ENCODE data around the gene PXN. TPM values are rescaled to one million over a fixed set of nuclear protein-coding genes. Genes with fewer than 3 reads are reported as not detected.

Gene PXN
- polyA plus RNA-seq, 2 of the 4 experiments (the other 2 are of a cell fraction) = 40.1 to 97.0 TPM

GRCh38 chr12:120175062-120175461 is 90.5 kb downstream of the PXN start:
- Histone ChIP-seq H3K4me2 (no peak overlapping the region), H3K27ac (no peak overlapping the region), H3K9me3 (no peaks in the 10 kb centered on the region), H3K4me3 (no peak overlapping the region), H3K4me1 (no peaks in the 10 kb centered on the region)
- 92% methylated on average over 5 of the region's 5 CpGs for WGBS (ENCODE audit: missing lambda C conversion rate)
- CTCF ChIA-PET = interaction anchor here (0.6 to 1.2 kb wide), 2 partner anchors 26 to 981 kb away, joined by 3 to 4 read pairs; partner anchors contain the start of gene RPLP0
- FAIRE-seq (no peak), ATAC-seq (no peak), DNase-seq (ENCODE audit: low read depth in 1 of 2, low spot score in 1 of 2) (no peak)
- POLR2A ChIA-PET = interaction anchor here (0.6 kb wide), 1 partner anchor 13 kb away, joined by 3 read pairs; no protein-coding TSS in a partner anchor
- TF ChIP-seq ZC3H11A (IDR thresholded peaks at IDR 0.05) (no peak), HOXB5 (CRISPR knock-in tag; IDR thresholded peaks at IDR 0.05) (no peak), REST (IDR thresholded peaks at IDR 0.05) (no peak), FOSB (CRISPR knock-in tag; IDR thresholded peaks at IDR 0.05) (no peak), USF2 (IDR thresholded peaks at IDR 0.05) (no peak), MAFK (IDR thresholded peaks at IDR 0.05; ENCODE audit: partially characterized antibody) (no peak)

GRCh38 chr12:120172053-120172452 is 93.5 kb downstream of the PXN start:
- POLR2A ChIA-PET = interaction anchor here (1.3 kb wide), 1 partner anchor 29 kb away, joined by 7 read pairs; the partner anchor contains the start of gene RPLP0
- Histone ChIP-seq H3K4me1 (no peaks in the 10 kb centered on the region), H3K4me3 (no peak overlapping the region), H3K9me3 (no peaks in the 10 kb centered on the region), H3K27ac (no peak overlapping the region), H3K4me2 (no peak overlapping the region)
- WGBS (ENCODE audit: missing lambda C conversion rate) = 100% methylated on average over 3 of the region's 3 CpGs
- CTCF ChIA-PET = interaction anchor here (1.4 kb wide), 1 partner anchor 10 kb away, joined by 4 read pairs; no protein-coding TSS in a partner anchor
- DNase-seq (ENCODE audit: low read depth in 1 of 2, low spot score in 1 of 2) (no peak), ATAC-seq (no peak), FAIRE-seq (no peak)
- TF ChIP-seq BCL3 (IDR thresholded peaks at IDR 0.05) (no peak), KDM5A (IDR thresholded peaks at IDR 0.05) (no peak), NFE2L2 (conservative IDR thresholded peaks at IDR 0.05; ENCODE audit: low read length) (no peak), RCOR1 (IDR thresholded peaks at IDR 0.05; ENCODE audit: low read depth, low read length) (no peak), PHF8 (IDR thresholded peaks at IDR 0.05; ENCODE audit: borderline replicate concordance, low read depth) (no peak), HEYL (CRISPR knock-in tag; IDR thresholded peaks at IDR 0.05) (no peak), ESRRA (IDR thresholded peaks at IDR 0.05; ENCODE audit: borderline replicate concordance, low read length) (no peak), HOXA7 (CRISPR knock-in tag; IDR thresholded peaks at IDR 0.05) (no peak), MAFK (IDR thresholded peaks at IDR 0.05; ENCODE audit: partially characterized antibody) (no peak), RFX5 (IDR thresholded peaks at IDR 0.05) (no peak), BHLHE40 (IDR thresholded peaks at IDR 0.05; ENCODE audit: low read depth, low read length) (no peak), CEBPB (IDR thresholded peaks at IDR 0.05) (no peak), FOXS1 (CRISPR knock-in tag; IDR thresholded peaks at IDR 0.05) (no peak), HDAC2 (IDR thresholded peaks at IDR 0.05) (no peak), REST (IDR thresholded peaks at IDR 0.05) (no peak), FOSB (CRISPR knock-in tag; IDR thresholded peaks at IDR 0.05) (no peak), MAZ (IDR thresholded peaks at IDR 0.05; ENCODE audit: borderline replicate concordance, low read depth, low read length) (no peak), ZNF302 (CRISPR knock-in tag; IDR thresholded peaks at IDR 0.05) (no peak), USF2 (IDR thresholded peaks at IDR 0.05) (no peak)

Data from A549 (cell line).